ENCODE data around the gene CEP76.
A peak's percentile ranks its signal among the peaks of the same experiment; 100 is the strongest.

The CEP76 gene

DNA sequence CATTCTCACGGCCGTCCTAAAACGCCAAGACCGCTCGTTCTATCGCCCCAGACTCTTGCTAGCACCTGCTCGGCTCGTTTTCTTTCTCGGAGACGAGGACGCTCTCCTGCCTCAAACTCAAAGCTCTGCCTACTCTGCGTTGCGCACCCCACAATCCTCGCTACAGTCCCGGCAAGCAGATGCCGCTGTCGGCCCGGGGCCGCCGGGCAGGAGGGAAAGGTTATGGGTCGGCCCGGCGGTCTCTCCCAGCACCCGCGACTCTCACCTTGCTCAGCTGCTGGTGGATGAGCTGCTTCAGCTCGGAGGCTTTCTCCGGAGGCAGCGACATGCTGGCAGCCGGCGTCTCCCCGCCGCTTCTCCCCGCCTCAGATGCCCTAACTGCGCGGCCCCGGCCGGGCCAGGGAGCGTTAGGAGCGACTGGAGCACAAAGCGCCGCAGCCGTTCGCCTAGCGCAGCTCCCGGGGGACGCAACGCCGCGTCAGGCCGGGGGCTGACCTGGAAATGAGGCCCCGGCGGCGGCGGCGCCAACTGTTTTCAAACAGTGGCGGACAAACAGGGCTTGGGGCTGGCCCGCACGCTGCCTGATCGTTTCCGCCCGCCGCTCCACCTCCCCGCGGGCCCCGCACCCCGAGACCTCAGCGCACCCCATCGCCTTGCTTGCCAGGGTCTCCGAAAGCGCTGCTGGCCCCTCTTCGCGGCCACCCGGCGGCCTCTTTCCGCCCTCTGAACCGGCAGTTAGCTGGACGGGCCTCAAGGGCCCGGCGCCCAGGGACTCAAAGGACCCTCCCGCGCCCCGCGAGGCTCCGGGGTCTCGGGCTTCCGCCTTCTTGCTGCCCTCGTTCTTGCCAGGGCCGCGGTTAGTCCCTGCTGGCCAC, at the start of gene CEP76, which contains the start of gene PSMG2:
Gene CEP76, minus strand, starts transcription at position 503 of the 875 bp plus-strand sequence. Its CDS starts 175 bp downstream, at position 328.
Gene PSMG2, plus strand, starts transcription at position 822 of the 875 bp plus-strand sequence. CDS start 66 bp downstream, outside the sequence.
- Mint-ChIP-seq H3K27ac (peak within 1 kb of the TSS; percentile 97), H3K27me3 (ENCODE audit: low read depth) (no peaks in the 10 kb centered on the region), H3K9me3 (no peaks in the 10 kb centered on the region), H3K36me3 (ENCODE audit: low read depth) (peaks cover 25% of the 10 kb centered on the region), H3K4me3 (peak within 1 kb of the TSS; percentile 95), H3K4me1 (ENCODE audit: low read depth) (peaks cover 41% of the 10 kb centered on the region)

DNA sequence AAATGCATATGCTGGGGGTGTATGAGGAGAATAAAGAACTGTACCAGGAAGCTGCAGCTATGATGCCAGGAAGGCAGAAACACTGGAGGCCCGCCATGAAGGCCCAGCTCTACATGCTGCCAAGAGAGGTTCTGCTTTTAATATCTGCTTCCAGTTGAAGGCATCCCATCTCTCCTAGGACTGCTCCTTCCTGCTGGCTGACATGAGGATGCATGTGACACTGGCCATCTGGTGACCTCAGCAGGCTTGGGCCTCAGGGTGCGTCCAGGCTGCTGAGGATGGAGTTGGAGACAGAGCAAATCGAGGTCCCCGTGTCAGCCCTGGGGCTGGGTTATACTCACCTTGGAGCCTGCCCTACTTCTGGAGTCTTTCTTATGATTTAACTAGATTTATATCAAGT, 49.4 kb upstream of the CEP76 start:
- Mint-ChIP-seq H3K36me3 (ENCODE audit: low read depth) (peaks cover 1% of the 10 kb centered on the region), H3K9me3 (no peaks in the 10 kb centered on the region), H3K4me3 (no peak overlapping the region), H3K27ac (no peak overlapping the region), H3K27me3 (ENCODE audit: low read depth) (no peaks in the 10 kb centered on the region), H3K4me1 (ENCODE audit: low read depth) (peaks cover 14% of the 10 kb centered on the region)

DNA sequence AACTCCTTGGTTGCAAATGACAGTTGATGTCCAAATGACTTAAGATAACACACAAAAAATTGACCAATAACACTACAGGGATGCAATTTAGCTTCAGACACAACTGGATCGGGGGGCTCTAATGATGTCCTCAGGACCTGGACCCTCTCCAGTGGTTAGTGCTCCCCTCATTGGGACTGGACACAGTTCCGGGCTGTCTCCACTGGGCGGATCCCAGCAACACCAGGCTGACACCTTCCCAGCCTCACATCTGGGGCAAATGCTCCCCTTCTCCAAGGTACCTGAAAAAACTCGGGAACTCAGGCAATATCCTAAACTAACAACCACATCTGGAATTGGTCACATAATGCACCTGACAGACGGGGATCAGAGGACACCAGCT, 49.0 kb upstream of the CEP76 start:
- Mint-ChIP-seq H3K36me3 (ENCODE audit: low read depth) (peaks cover 1% of the 10 kb centered on the region), H3K27me3 (ENCODE audit: low read depth) (no peaks in the 10 kb centered on the region), H3K4me1 (ENCODE audit: low read depth) (peaks cover 14% of the 10 kb centered on the region), H3K9me3 (no peaks in the 10 kb centered on the region), H3K27ac (no peak overlapping the region), H3K4me3 (no peak overlapping the region)

DNA sequence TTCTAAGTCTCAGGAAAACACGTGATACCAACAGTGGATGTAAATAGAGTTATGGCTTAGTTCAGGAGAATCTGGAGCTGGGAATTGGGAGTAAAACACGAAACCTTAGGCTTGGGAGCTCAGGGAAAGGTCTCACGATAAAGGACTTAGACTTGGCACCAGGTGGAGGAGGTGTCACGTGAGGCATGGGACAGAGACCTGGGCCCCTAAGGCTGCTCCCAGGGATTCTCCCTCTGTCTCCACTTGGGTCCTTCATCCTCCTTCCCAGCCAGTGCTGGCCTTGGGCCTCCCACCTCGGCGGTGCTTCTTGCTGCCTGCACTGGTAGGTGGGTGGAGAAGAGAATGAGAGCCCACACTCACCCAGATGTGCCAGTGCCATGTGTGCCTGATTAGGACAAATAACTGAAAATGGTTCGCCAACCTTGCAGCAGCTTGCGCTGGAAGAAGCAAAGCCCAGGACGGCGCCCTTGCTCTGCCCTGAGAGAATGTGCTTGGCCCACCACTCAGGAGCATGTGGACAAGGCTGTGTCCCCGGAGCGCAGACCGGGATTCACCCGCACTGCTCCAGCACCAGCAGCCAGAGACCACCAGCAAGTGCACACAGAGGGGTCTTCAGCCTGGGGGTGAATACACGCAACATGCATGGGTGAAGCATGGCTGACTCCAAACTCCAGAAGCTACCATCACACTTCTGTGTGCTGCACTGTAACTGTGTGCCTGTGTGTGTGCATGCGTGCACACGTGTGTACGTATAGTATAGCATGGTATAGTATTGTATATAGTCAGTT, 48.4 kb upstream of the CEP76 start:
- Mint-ChIP-seq H3K36me3 (ENCODE audit: low read depth) (peaks cover 1% of the 10 kb centered on the region), H3K9me3 (no peaks in the 10 kb centered on the region), H3K27me3 (ENCODE audit: low read depth) (no peaks in the 10 kb centered on the region), H3K27ac (no peak overlapping the region), H3K4me3 (no peak overlapping the region), H3K4me1 (ENCODE audit: low read depth) (peaks cover 14% of the 10 kb centered on the region)

GRCh38 chr18:12750076-12750714, 47.7 kb upstream of the CEP76 start:
- H3K4me1 Mint-ChIP-seq (ENCODE audit: low read depth) = peaks cover 14% of the 10 kb centered on the region
- H3K36me3 Mint-ChIP-seq (ENCODE audit: low read depth) = peaks cover 1% of the 10 kb centered on the region
- H3K27ac Mint-ChIP-seq = peak overlapping the region; percentile 18
- H3K27me3 Mint-ChIP-seq (ENCODE audit: low read depth) = no peaks in the 10 kb centered on the region
- H3K9me3 Mint-ChIP-seq = no peaks in the 10 kb centered on the region
- peak overlapping the region; percentile 15 for H3K4me3 Mint-ChIP-seq

- no peak overlapping the region for H3K4me3 Mint-ChIP-seq
- H3K36me3 Mint-ChIP-seq (ENCODE audit: low read depth) = peaks cover 1% of the 10 kb centered on the region
- H3K27me3 Mint-ChIP-seq (ENCODE audit: low read depth) = no peaks in the 10 kb centered on the region
- H3K4me1 Mint-ChIP-seq (ENCODE audit: low read depth) = peaks cover 16% of the 10 kb centered on the region
- peak overlapping the region; percentile 38 for H3K27ac Mint-ChIP-seq
- no peaks in the 10 kb centered on the region for H3K9me3 Mint-ChIP-seq
Measured at GRCh38 chr18:12749121-12749520, 46.6 kb upstream of the CEP76 start.

DNA sequence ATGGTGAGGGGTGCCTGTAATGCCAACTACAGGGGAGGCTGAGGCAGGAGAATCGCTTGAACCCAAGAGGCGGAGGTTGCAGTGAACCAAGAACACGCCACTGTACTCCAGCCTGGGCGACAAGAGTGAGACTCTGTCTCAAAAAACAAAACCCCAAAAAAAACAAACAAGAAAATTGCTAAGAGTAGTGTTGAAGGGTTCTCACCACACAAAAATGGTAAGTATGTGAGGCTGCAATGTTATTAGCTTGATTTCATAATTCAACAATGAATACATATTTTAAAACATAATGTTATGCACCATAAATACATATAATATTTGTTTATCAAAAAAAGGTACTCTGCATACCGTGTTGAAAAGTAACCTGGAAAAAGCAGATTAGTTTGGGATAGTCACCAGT, 46.1 kb upstream of the CEP76 start:
- Mint-ChIP-seq H3K27ac (no peak overlapping the region), H3K27me3 (ENCODE audit: low read depth) (no peaks in the 10 kb centered on the region), H3K4me1 (ENCODE audit: low read depth) (peaks cover 16% of the 10 kb centered on the region), H3K4me3 (no peak overlapping the region), H3K9me3 (no peaks in the 10 kb centered on the region), H3K36me3 (ENCODE audit: low read depth) (peaks cover 1% of the 10 kb centered on the region)

- Mint-ChIP-seq H3K9me3 (no peaks in the 10 kb centered on the region), H3K36me3 (ENCODE audit: low read depth) (peaks cover 1% of the 10 kb centered on the region), H3K4me1 (ENCODE audit: low read depth) (peaks cover 16% of the 10 kb centered on the region), H3K27me3 (ENCODE audit: low read depth) (no peaks in the 10 kb centered on the region), H3K4me3 (no peak overlapping the region), H3K27ac (no peak overlapping the region)
Measured at GRCh38 chr18:12747530-12748315, 45.2 kb upstream of the CEP76 start.

DNA sequence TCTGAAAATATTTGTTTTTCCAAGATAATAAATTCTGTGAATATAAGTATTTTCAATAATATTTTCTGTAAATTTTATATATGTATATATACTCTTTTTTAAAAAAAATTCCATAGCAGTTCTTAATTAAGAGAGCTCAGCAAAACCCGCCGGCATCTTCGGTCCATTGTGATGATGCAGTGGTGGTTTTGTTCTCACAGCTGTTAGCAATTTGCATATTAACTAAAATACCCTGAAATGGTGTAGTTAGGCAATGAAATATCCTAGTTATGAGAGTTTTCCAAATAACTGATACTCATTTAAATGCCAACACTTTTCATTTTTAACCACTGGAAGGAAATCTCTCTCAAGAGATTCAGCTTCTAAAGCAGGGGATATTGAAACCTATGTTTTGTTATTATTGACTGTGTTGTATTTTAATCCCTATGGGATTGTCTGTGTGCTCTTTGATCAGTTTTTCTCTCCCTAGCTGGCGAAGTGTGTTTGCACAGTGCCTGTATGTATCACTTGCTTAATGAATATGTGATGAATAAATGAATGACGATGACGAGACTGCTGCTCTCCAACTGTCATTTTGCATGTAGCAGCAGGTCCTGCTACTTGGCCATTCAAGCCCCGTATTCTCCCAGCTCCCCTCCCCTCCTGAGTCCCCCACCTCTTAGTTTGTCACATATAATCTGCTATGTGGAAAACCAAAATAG, 42.7 kb upstream of the CEP76 start:
- no peak overlapping the region for H3K27ac Mint-ChIP-seq
- H3K4me3 Mint-ChIP-seq = no peak overlapping the region
- H3K9me3 Mint-ChIP-seq = no peaks in the 10 kb centered on the region
- peaks cover 14% of the 10 kb centered on the region for H3K4me1 Mint-ChIP-seq (ENCODE audit: low read depth)
- H3K27me3 Mint-ChIP-seq (ENCODE audit: low read depth) = no peaks in the 10 kb centered on the region
- no peaks in the 10 kb centered on the region for H3K36me3 Mint-ChIP-seq (ENCODE audit: low read depth)

DNA sequence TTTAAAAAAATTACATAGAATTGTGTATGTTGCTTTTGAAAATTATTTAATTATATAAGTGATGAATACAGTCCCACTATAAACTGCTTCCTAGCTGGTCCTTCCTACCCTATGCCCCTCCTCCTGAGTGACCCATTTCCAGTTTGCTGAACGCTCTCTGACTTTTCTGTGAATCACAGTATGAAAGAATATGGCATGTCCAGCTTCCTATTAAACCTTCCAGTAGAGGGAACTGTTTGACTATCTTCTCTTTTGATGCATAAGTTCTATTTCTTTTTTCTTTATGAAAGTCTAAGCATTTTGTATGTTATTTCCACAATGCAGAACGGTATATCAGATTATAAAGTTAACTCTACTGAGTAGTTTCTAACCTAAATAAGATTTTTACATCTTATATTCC, 41.6 kb upstream of the CEP76 start:
- H3K9me3 Mint-ChIP-seq = no peaks in the 10 kb centered on the region
- H3K27ac Mint-ChIP-seq = no peak overlapping the region
- H3K4me1 Mint-ChIP-seq (ENCODE audit: low read depth) = peaks cover 4% of the 10 kb centered on the region
- H3K36me3 Mint-ChIP-seq (ENCODE audit: low read depth) = no peaks in the 10 kb centered on the region
- H3K27me3 Mint-ChIP-seq (ENCODE audit: low read depth) = no peaks in the 10 kb centered on the region
- no peak overlapping the region for H3K4me3 Mint-ChIP-seq

GRCh38 chr18:12742453-12742852, 39.9 kb upstream of the CEP76 start:
- peaks cover 2% of the 10 kb centered on the region for H3K4me1 Mint-ChIP-seq (ENCODE audit: low read depth)
- H3K9me3 Mint-ChIP-seq = no peaks in the 10 kb centered on the region
- H3K27ac Mint-ChIP-seq = no peak overlapping the region
- no peaks in the 10 kb centered on the region for H3K36me3 Mint-ChIP-seq (ENCODE audit: low read depth)
- no peak overlapping the region for H3K4me3 Mint-ChIP-seq
- H3K27me3 Mint-ChIP-seq (ENCODE audit: low read depth) = no peaks in the 10 kb centered on the region

- Mint-ChIP-seq H3K9me3 (no peaks in the 10 kb centered on the region), H3K27ac (no peak overlapping the region), H3K36me3 (ENCODE audit: low read depth) (no peaks in the 10 kb centered on the region), H3K4me3 (no peak overlapping the region), H3K4me1 (ENCODE audit: low read depth) (peaks cover 2% of the 10 kb centered on the region), H3K27me3 (ENCODE audit: low read depth) (no peaks in the 10 kb centered on the region)
Measured at GRCh38 chr18:12741351-12741750, 38.8 kb upstream of the CEP76 start.

- no peak overlapping the region for H3K4me3 Mint-ChIP-seq
- H3K36me3 Mint-ChIP-seq (ENCODE audit: low read depth) = no peaks in the 10 kb centered on the region
- no peaks in the 10 kb centered on the region for H3K9me3 Mint-ChIP-seq
- H3K27me3 Mint-ChIP-seq (ENCODE audit: low read depth) = no peaks in the 10 kb centered on the region
- no peaks in the 10 kb centered on the region for H3K4me1 Mint-ChIP-seq (ENCODE audit: low read depth)
- H3K27ac Mint-ChIP-seq = no peak overlapping the region
Measured at GRCh38 chr18:12737243-12737902, 34.9 kb upstream of the CEP76 start.

Data from T-helper 1 cell treated with Interleukin-12 subunit alpha and Interleukin-12 subunit beta and Interleukin-4 antibody, amounts not matched to agents 30 μg/mL and 1 μg/mL, for 36 hours (primary cell).